Right lobe of liver (tissue), 6 donors: ENCODE results near the gene RPS26. TPM values are rescaled to one million over a fixed set of nuclear protein-coding genes. Genes with fewer than 3 reads are reported as not detected.
"Not testable (repeated sequence)": the region's sequence is repeated elsewhere in the genome, so short reads cannot be mapped to it uniquely, and the experiment has no call there.

ENCODE experiments used
- ATAC-seq, 4 donors: fragments of 200-7000 bp; cut with Tn5 transposase; one replicate each; pipeline ENCODE4 v1.9.1; 2020; ENCODE audit warnings: mild to moderate bottlenecking in 4 of 4, moderate library complexity in 4 of 4
- DNase-seq, 3 donors: peaks; one replicate each; pipeline ENCODE4 v3.0.0-alpha.2; 2020
- H3K27ac ChIP-seq, 3 donors: fragments of 200-600 bp; one replicate each; pipeline ENCODE4 v1.8.0; 2022
- H3K27me3 ChIP-seq, 2 donors: fragments of 200-600 bp; one replicate each; pipeline ENCODE4 v1.8.0; 2022
- H3K36me3 ChIP-seq, 4 donors: fragments of 200-600 bp; sonication (generic) in 1 of 4; one replicate each; pipeline versions ENCODE4 v1.5.1 to v1.8.0; 2017 to 2022; ENCODE audit warnings: control low read depth in 1 of 4
- H3K4me1 ChIP-seq, 4 donors: fragments of 200-600 bp; sonication (generic) in 1 of 4; one replicate each; pipeline versions ENCODE4 v1.5.1 to v1.8.0; 2017 to 2022; ENCODE audit warnings: control low read depth in 1 of 4
- H3K4me3 ChIP-seq, 3 donors: fragments of 200-600 bp; one replicate each; pipeline ENCODE4 v1.8.0; 2022
- H3K9me3 ChIP-seq, 4 donors: fragments of 200-600 bp; sonication (generic) in 1 of 4; one replicate each; pipeline versions ENCODE4 v1.5.1 to v1.8.0; 2017 to 2022; ENCODE audit warnings: control low read depth in 1 of 4
- POLR2A ChIP-seq: fragments of 450-650 bp; IDR thresholded peaks from one replicate; pipeline ENCODE4 v1.6.1; 2017; ENCODE audit warnings: antibody characterized with exemption, mild to moderate bottlenecking
- WGBS: methylation state at CpG from one replicate; pipeline ENCODE4 v1.1.6; 2018; ENCODE audit warnings: low coverage, low lambda C conversion rate; ENCODE audit not compliant: insufficient coverage; ENCODE audit errors: missing lambda C conversion rate; 5-methylcytosine and 5-hydroxymethylcytosine counted together
- intact Hi-C, 2 donors: fragments of 100-400 bp; cut with DNase I; formaldehyde crosslinking; loops; one replicate each; pipeline versions ENCODE4 v1.11.2 to v1.14.1; 2022
- total RNA-seq, 6 experiments: library from RNA; depleted of rRNA in 2 of 6; stranded (reverse); fragments of >200 nt in 2 of 6; fragmentation: NEBNext Ultra II Directional in 3 of 6; extraction: Animal tissue kit (Norgen Biotek cat#: 25700) in 3 of 6; gene quantifications; one replicate each; pipeline versions ENCODE4 v1.1.0 to v1.2.4, GENCODE V29; 2016 to 2023
- TF ChIP-seq, protein P1 (sequence below), 4 donors: fragments of 200-600 bp in 3 of 4; fragments of 450-650 bp in 1 of 4; IDR thresholded peaks; one replicate each; pipeline versions ENCODE4 v1.5.1 to v1.8.0; 2016 to 2022; ENCODE audit warnings: antibody characterized with exemption in 4 of 4, mild to moderate bottlenecking in 2 of 4
- donor health status: DM: no; HTN: yes; CAD: no.
- donor health status: DM: no; HTN: no; CAD: no.
- donor health status: DM: no; HTN: no; CAD: no.
- donor health status: DM: no; HTN: yes; CAD: no.
- donor health status: DM: no; HTN: yes; CAD: no.

RPS26 gene
- total RNA-seq, 6 experiments from 2014 or later: 17.2 to 600 (median 24.9) TPM

DNA sequence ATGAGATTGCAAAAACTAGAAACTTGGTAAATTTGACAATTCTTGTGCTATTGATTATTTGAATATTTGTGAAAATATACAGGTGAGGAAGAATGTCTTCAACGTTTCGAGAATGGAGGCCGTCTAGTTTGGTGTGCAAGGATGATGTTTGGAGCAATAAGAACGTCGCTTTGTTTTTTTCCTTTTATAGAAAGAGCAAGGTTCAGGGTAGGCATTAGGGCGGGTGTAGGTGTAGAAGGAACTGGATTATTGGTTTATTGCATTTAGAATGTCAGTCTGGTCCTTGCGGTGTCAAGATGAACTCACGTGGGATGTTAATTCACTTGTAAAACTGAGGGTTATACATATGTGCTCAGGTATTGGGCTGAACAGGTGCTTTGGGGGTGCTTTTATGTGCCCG, 1.1 kb downstream of the RPS26 start:
- TF ChIP-seq POLR2A: no peak
- TF ChIP-seq, protein P1, sequence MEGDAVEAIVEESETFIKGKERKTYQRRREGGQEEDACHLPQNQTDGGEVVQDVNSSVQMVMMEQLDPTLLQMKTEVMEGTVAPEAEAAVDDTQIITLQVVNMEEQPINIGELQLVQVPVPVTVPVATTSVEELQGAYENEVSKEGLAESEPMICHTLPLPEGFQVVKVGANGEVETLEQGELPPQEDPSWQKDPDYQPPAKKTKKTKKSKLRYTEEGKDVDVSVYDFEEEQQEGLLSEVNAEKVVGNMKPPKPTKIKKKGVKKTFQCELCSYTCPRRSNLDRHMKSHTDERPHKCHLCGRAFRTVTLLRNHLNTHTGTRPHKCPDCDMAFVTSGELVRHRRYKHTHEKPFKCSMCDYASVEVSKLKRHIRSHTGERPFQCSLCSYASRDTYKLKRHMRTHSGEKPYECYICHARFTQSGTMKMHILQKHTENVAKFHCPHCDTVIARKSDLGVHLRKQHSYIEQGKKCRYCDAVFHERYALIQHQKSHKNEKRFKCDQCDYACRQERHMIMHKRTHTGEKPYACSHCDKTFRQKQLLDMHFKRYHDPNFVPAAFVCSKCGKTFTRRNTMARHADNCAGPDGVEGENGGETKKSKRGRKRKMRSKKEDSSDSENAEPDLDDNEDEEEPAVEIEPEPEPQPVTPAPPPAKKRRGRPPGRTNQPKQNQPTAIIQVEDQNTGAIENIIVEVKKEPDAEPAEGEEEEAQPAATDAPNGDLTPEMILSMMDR (IDR thresholded peaks at IDR 0.05): no peak
- intact Hi-C loops: loop anchor here (5.0 to 10.0 kb wide), 3 partner anchors 46 to 62 kb away; partner anchors contain the start of genes SUOX (in 2 of the 2) and PA2G4 (in 1 of the 2)
- no peaks in the 10 kb centered on the region for H3K9me3 ChIP-seq

DNA sequence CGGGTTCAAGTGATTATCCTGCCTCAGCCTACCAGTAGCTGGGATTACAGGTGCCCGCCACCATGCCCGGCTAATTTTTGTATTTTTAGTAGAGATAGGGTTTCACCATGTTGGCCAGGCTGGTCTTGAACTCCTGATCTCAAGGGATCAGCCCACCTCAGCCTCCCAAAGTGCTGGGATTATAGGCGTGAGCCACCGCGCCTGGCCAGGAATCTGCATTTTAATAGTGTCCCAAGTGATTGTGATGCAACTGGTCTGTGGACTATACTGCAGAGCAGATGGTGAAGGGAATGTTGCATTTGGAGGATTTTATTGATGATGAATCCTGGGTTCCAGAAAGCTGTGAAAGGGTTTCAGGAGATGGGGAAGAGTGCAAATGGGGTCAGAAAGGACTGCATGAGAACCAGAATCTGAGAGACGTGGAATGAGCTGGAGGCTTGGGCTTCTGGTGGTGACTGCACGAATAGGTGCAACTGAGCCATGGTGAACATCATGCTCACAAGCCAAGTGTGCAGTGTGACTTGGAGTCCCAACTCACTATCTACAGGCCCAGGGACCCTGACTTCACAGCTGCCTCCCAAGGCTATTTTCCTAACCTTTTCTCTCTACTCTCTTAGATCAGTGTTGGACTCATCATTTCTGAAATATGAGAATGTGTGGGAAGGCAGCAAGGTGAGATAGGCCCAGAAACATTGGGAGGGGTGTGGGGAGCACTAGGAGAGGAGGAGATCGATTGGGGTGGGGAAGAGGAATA, 4.5 kb downstream of the RPS26 start:
- Histone ChIP-seq H3K9me3 (no peaks in the 10 kb centered on the region), H3K36me3 (peaks cover 4 to 29% (median 15%) of the 10 kb centered on the region in 4 donors), H3K4me1 (peaks cover 0 to 8% (median 3%) of the 10 kb centered on the region in 4 donors), H3K4me3 (no peak overlapping the region), H3K27me3 (no peaks in the 10 kb centered on the region), H3K27ac (no peak overlapping the region)
- intact Hi-C loops: loop anchor here (5.0 to 10.0 kb wide), 3 partner anchors 51 to 59 kb away; partner anchors contain the start of genes PA2G4 (in 2 of the 2) and SUOX (in 1 of the 2)
- ATAC-seq (no peak), DNase-seq (no peak)
- no peak for TF ChIP-seq POLR2A
- TF ChIP-seq, protein P1 (IDR thresholded peaks at IDR 0.05): no peak
- 67% methylated on average over 9 of the region's 9 CpGs for WGBS

More for the DNA sequence above, 1.1 kb downstream of the RPS26 start:
- DNase-seq (no peak), ATAC-seq (no peak)
- 11% methylated on average over 9 of the region's 9 CpGs for WGBS
- Histone ChIP-seq H3K36me3 (peaks cover 4 to 29% (median 15%) of the 10 kb centered on the region in 4 donors), H3K4me1 (peaks cover 0 to 15% (median 6%) of the 10 kb centered on the region in 4 donors), H3K27ac (peak overlapping the region in 2 of 3 donors; percentile 95 to 97), H3K27me3 (no peaks in the 10 kb centered on the region), H3K4me3 (peak overlapping the region; percentile 71 to 93 (median 87))

DNA sequence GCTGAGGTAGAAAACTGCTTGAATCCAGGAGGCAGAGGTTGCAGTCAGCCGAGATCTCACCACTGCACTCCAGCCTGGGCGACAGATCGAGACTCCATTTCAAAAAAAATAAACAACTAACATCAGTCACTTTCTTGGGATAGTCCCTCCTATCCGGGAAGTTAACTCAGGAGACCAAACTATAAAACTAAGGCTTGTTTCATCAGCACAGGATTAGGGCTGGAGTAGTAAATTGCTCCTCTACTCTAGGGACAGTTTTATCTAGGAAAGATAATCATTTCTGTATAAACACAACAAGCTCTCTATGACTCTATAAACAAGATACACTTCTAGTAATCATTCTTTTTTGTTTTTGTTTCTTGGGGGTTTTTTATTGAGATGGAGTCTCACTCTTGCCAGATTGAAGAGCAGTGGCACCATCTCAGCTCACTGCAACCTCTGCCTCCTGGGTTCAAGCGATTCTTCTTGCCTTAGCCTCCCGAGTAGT, 11.7 kb downstream of the RPS26 start:
- H3K4me3 ChIP-seq: no peak overlapping the region
- no peaks in the 10 kb centered on the region for H3K27me3 ChIP-seq
- H3K4me1 ChIP-seq: no peaks in the 10 kb centered on the region
- H3K36me3 ChIP-seq: no peaks in the 10 kb centered on the region
- TF ChIP-seq POLR2A: no peak
- TF ChIP-seq, protein P1 (IDR thresholded peaks at IDR 0.05): no peak
- intact Hi-C loops: no loop called here
- ATAC-seq (no peak), DNase-seq (no peak)
- WGBS: 79% methylated on average over 6 of the region's 6 CpGs
- H3K9me3 ChIP-seq: no peaks in the 10 kb centered on the region
- no peak overlapping the region for H3K27ac ChIP-seq

DNA sequence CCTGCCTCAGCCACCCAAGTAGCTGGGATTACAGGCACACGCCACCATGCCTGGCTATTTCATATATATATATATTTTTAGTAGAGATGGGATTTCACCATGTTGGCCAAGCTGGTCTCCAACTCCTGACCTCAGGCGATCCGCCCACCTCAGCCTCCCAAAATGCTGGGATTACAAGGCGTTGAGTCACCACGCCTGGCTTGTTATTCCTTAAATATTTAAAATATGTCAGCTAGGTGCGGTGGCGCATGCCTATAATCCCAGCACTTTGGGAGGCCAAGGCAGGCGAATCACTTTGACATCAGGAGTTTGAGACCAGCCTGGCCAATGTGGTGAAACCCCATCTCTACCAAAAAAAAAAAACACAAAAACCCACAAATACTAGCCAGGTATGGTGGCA, 18.2 kb downstream of the RPS26 start:
- ATAC-seq, H3K36me3 ChIP-seq, intact Hi-C loops, H3K27me3 ChIP-seq, H3K4me1 ChIP-seq, H3K4me3 ChIP-seq, H3K9me3 ChIP-seq, H3K27ac ChIP-seq, DNase-seq: not testable (repeated sequence)
- 97% methylated on average over 8 of the region's 8 CpGs for WGBS

DNA sequence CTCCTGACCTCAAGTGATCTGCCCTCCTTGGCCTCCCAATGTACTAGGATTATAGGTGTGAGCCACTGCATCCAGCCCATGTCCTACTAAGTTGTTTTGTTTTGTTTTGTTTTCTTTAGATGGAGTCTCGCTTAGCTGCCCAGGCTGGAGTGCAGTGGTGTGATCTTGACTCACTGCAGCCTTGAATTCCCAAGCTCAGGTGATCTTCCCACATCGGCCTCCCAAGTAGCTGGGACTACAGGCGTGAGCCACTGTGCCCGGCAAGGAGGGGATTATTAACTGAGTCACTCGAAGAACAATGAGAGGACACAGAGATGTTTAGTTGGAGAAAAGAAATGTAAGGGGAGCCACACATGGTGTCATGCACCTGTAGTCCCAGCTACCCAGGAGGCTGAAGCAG, 20.3 kb downstream of the RPS26 start:
- H3K27ac ChIP-seq: no peak overlapping the region
- H3K27me3 ChIP-seq: no peaks in the 10 kb centered on the region
- TF ChIP-seq POLR2A: no peak
- TF ChIP-seq, protein P1 (IDR thresholded peaks at IDR 0.05): no peak
- no peaks in the 10 kb centered on the region for H3K9me3 ChIP-seq
- H3K4me3 ChIP-seq: no peak overlapping the region
- 64% methylated on average over 5 of the region's 5 CpGs for WGBS
- H3K36me3 ChIP-seq: no peaks in the 10 kb centered on the region
- DNase-seq: no peak
- H3K4me1 ChIP-seq: no peaks in the 10 kb centered on the region
- no peak for ATAC-seq
- intact Hi-C loops: no loop called here
